Osteocyte (in vitro differentiated cells): ENCODE results near the gene RNF113B. TPM values are rescaled to one million over a fixed set of nuclear protein-coding genes. Genes with fewer than 3 reads are reported as not detected.

Source experiments
- DNase-seq: peaks from one replicate; pipeline ENCODE4 v3.0.0; 2021; ENCODE audit warnings: mixed read lengths; ENCODE audit not compliant: unreplicated experiment; ENCODE audit errors: extremely low spot score
- H3K27ac Mint-ChIP-seq: one replicate; pipeline ENCODE4 v1.8.0; 2021; ENCODE audit warnings: mild to moderate bottlenecking, mixed read lengths; ENCODE audit not compliant: unreplicated experiment
- H3K27me3 Mint-ChIP-seq: one replicate; pipeline ENCODE4 v1.8.0; 2021; ENCODE audit warnings: mixed read lengths; ENCODE audit not compliant: unreplicated experiment
- H3K36me3 Mint-ChIP-seq: one replicate; pipeline ENCODE4 v1.8.0; 2021; ENCODE audit warnings: mixed read lengths; ENCODE audit not compliant: unreplicated experiment
- H3K4me1 Mint-ChIP-seq: one replicate; pipeline ENCODE4 v1.8.0; 2021; ENCODE audit warnings: mixed read lengths; ENCODE audit not compliant: unreplicated experiment
- H3K4me3 Mint-ChIP-seq: one replicate; pipeline ENCODE4 v1.8.0; 2021; ENCODE audit warnings: mild to moderate bottlenecking, moderate library complexity, mixed read lengths; ENCODE audit not compliant: unreplicated experiment
- H3K9me3 Mint-ChIP-seq: one replicate; pipeline ENCODE4 v1.8.0; 2021; ENCODE audit warnings: mixed read lengths; ENCODE audit not compliant: unreplicated experiment
- CTCF ChIP-seq: fragments of 200-600 bp; sonication (generic); IDR thresholded peaks from 2 replicates; pipeline ENCODE4 v1.5.0; 2021; ENCODE audit warnings: antibody characterized with exemption, mild to moderate bottlenecking, moderate library complexity
- total RNA-seq: library from RNA; stranded (reverse); gene quantifications from 2 replicates; pipeline ENCODE4 v1.2.1, GENCODE V29; 2021

Gene RNF113B
- total RNA-seq, 1 donor from 2014 or later, result not detected

- no peak overlapping the region for H3K4me3 Mint-ChIP-seq
- DNase-seq, result no peak
- H3K9me3 Mint-ChIP-seq, result peaks cover 4% of the 10 kb centered on the region
- H3K27ac Mint-ChIP-seq, result no peak overlapping the region
- no peaks in the 10 kb centered on the region for H3K27me3 Mint-ChIP-seq
- H3K4me1 Mint-ChIP-seq, result peaks cover 59% of the 10 kb centered on the region
- no peak for TF ChIP-seq CTCF
- peaks cover 28% of the 10 kb centered on the region for H3K36me3 Mint-ChIP-seq
These were observed 23.3 kb upstream of the RNF113B start for GRCh38 chr13:98200211-98200878.

DNA sequence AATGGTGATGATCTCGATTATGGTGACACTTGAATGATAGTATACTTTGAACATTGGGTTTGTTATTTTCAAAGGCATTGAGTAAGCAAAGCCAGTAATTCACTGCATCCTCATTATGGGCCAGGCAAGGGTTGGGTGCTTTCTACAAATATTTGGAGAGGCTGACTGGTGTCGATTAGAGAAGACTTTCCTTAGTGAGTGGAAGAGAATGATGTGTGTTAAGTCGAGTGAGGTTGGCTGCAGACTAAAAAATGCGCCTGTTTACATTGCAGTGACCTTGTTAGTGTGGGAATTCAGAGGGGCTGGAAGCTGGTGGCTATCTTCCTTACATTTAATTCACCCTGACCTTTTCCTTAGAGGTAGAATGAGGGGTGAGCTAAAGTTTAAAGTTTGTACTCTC, 22.4 kb upstream of the RNF113B start:
- no peaks in the 10 kb centered on the region for H3K27me3 Mint-ChIP-seq
- no peaks in the 10 kb centered on the region for H3K9me3 Mint-ChIP-seq
- H3K4me3 Mint-ChIP-seq, result no peak overlapping the region
- H3K27ac Mint-ChIP-seq, result peak overlapping the region; percentile 27
- no peak for DNase-seq
- no peak for TF ChIP-seq CTCF
- peaks cover 22% of the 10 kb centered on the region for H3K36me3 Mint-ChIP-seq
- H3K4me1 Mint-ChIP-seq, result peaks cover 64% of the 10 kb centered on the region

DNA sequence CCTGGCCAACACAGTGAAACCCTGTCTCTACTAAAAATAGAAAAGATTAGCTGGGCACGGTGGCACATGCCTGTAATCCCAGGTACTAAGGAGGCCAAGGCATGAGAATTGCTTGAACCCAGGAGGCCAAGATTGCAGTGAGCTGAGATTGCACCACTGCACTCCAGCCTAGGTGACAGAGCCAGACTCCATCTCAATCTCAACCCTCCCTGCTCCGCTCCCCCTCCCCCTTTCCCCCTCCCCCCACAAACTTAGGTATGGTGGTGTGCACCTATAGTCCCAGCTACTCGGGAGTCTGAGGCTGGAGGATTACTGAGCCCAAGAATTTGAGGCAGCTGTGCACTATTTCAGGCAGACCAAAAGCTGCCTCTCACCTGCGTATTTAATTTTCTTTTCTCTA, 21.6 kb upstream of the RNF113B start:
- H3K36me3 Mint-ChIP-seq, result peaks cover 23% of the 10 kb centered on the region

DNA sequence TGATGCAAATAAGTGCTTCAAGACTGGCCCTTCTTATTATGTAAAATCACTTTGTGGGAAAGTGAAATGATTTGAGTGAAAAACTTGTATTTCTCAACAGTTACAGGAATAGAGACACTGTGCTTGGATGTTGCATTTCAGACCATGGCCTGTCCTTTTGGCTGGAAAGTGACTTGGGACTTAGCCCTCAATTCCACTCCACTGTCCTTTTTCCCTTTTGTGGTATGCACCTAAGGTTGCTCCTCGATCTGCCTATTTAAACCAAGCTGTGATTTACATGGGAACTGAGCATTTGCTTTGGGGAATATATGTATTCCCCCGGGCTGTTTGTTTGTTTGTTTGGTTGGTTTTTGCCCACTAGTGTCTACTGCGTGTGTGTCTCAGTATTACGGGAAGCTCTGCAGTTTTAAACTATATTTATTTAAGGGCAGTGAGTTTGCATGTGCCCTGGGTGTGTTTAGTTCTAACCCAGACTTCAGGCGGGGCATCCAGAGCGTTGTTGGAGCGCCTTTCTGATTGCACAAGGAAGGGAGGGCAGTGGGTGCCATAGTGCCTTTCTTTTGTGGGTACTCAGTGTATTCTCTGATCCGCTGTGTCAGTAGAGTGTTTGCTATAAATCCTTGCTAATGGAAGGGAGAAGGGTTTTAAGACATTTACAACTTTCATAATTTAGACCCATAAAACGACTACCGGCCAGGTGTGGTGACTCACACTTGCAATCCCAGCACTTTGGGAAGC, 18.2 kb upstream of the RNF113B start:
- H3K27me3 Mint-ChIP-seq, result no peaks in the 10 kb centered on the region
- no peak for DNase-seq
- H3K9me3 Mint-ChIP-seq, result no peaks in the 10 kb centered on the region
- H3K4me3 Mint-ChIP-seq, result no peak overlapping the region
- no peak overlapping the region for H3K27ac Mint-ChIP-seq
- H3K36me3 Mint-ChIP-seq, result peaks cover 12% of the 10 kb centered on the region
- H3K4me1 Mint-ChIP-seq, result peaks cover 50% of the 10 kb centered on the region
- TF ChIP-seq CTCF, result no peak

More for the DNA sequence above, 21.6 kb upstream of the RNF113B start:
- no peaks in the 10 kb centered on the region for H3K27me3 Mint-ChIP-seq
- no peaks in the 10 kb centered on the region for H3K9me3 Mint-ChIP-seq
- peaks cover 56% of the 10 kb centered on the region for H3K4me1 Mint-ChIP-seq
- H3K4me3 Mint-ChIP-seq, result no peak overlapping the region
- DNase-seq, result no peak
- H3K27ac Mint-ChIP-seq, result no peak overlapping the region
- no peak for TF ChIP-seq CTCF

- Mint-ChIP-seq H3K27ac (no peak overlapping the region), H3K4me1 (peaks cover 66% of the 10 kb centered on the region), H3K36me3 (peaks cover 11% of the 10 kb centered on the region), H3K27me3 (no peaks in the 10 kb centered on the region), H3K4me3 (no peak overlapping the region), H3K9me3 (no peaks in the 10 kb centered on the region)
- DNase-seq, result no peak
- no peak for TF ChIP-seq CTCF
These were observed 14.9 kb upstream of the RNF113B start for GRCh38 chr13:98192008-98192407.
